ENCODE data around the gene ERICH3.

ERICH3 gene

GRCh38 chr1:74641876-74642275 is 31.7 kb downstream of the ERICH3 start:
- Histone ChIP-seq H3K27me3 (ENCODE audit: insufficient read depth, low read length, poor library complexity) (no peaks in the 10 kb centered on the region), H3K79me2 (ENCODE audit: control insufficient read depth, insufficient read depth, low read length) (no peaks in the 10 kb centered on the region), H3K4ac (ENCODE audit: low read depth, low read length) (no peak overlapping the region), H2AK5ac (ENCODE audit: low read length) (no peak overlapping the region), H3K56ac (ENCODE audit: low read length) (no peak overlapping the region), H2BK5ac (ENCODE audit: low read length) (no peak overlapping the region), H3K4me2 (ENCODE audit: low read length) (no peak overlapping the region), H3K23ac (ENCODE audit: low read length) (no peak overlapping the region), H3K9ac (ENCODE audit: low read length) (no peak overlapping the region), H3K4me1 (ENCODE audit: control insufficient read depth, low read depth, low read length) (no peaks in the 10 kb centered on the region), H3K18ac (ENCODE audit: low read length) (no peak overlapping the region), H3K79me1 (ENCODE audit: low read length) (no peaks in the 10 kb centered on the region), H4K5ac (ENCODE audit: low read length) (no peak overlapping the region), H3K27ac (ENCODE audit: low read depth, low read length) (no peak overlapping the region), H3K4me3 (ENCODE audit: low read length) (no peak overlapping the region), H3K36me3 (ENCODE audit: control insufficient read depth, insufficient read depth, low read length) (no peaks in the 10 kb centered on the region), H2BK15ac (replicated peaks; ENCODE audit: low read depth) (no peak overlapping the region), H4K8ac (ENCODE audit: low read depth, low read length) (no peak overlapping the region), H2BK120ac (ENCODE audit: low read depth, low read length) (no peak overlapping the region)
- DNase-seq = no peak

- Histone ChIP-seq H3K4ac (ENCODE audit: low read depth, low read length) (no peak overlapping the region), H3K23ac (ENCODE audit: low read length) (no peak overlapping the region), H3K79me2 (ENCODE audit: control insufficient read depth, insufficient read depth, low read length) (no peaks in the 10 kb centered on the region), H2BK120ac (ENCODE audit: low read depth, low read length) (no peak overlapping the region), H3K56ac (ENCODE audit: low read length) (no peak overlapping the region), H4K8ac (ENCODE audit: low read depth, low read length) (no peak overlapping the region), H2BK15ac (replicated peaks; ENCODE audit: low read depth) (no peak overlapping the region), H4K5ac (ENCODE audit: low read length) (no peak overlapping the region), H3K79me1 (ENCODE audit: low read length) (no peaks in the 10 kb centered on the region), H3K9ac (ENCODE audit: low read length) (no peak overlapping the region), H3K36me3 (ENCODE audit: control insufficient read depth, insufficient read depth, low read length) (no peaks in the 10 kb centered on the region), H3K4me3 (ENCODE audit: low read length) (no peak overlapping the region), H3K4me2 (ENCODE audit: low read length) (no peak overlapping the region), H2AK5ac (ENCODE audit: low read length) (no peak overlapping the region), H3K4me1 (ENCODE audit: control insufficient read depth, low read depth, low read length) (no peaks in the 10 kb centered on the region), H3K27me3 (ENCODE audit: insufficient read depth, low read length, poor library complexity) (no peaks in the 10 kb centered on the region), H2BK5ac (ENCODE audit: low read length) (no peak overlapping the region), H3K27ac (ENCODE audit: low read depth, low read length) (no peak overlapping the region), H3K18ac (ENCODE audit: low read length) (no peak overlapping the region)
- WGBS (ENCODE audit: extremely low coverage, insufficient coverage, low lambda C conversion rate) = no CpG with 5 or more reads among the region's 5 CpGs
- DNase-seq = no peak
These were observed 32.4 kb downstream of the ERICH3 start for GRCh38 chr1:74641161-74641560.

GRCh38 chr1:74637296-74637695 is 36.3 kb downstream of the ERICH3 start:
- H3K79me2 ChIP-seq (ENCODE audit: control insufficient read depth, insufficient read depth, low read length) = no peaks in the 10 kb centered on the region
- DNase-seq = peak; percentile 6
- H3K18ac ChIP-seq (ENCODE audit: low read length) = no peak overlapping the region
- no peaks in the 10 kb centered on the region for H3K79me1 ChIP-seq (ENCODE audit: low read length)
- no peak overlapping the region for H3K4me2 ChIP-seq (ENCODE audit: low read length)
- H3K36me3 ChIP-seq (ENCODE audit: control insufficient read depth, insufficient read depth, low read length) = no peaks in the 10 kb centered on the region
- no peak overlapping the region for H3K4ac ChIP-seq (ENCODE audit: low read depth, low read length)
- no peak overlapping the region for H3K9ac ChIP-seq (ENCODE audit: low read length)
- H3K4me3 ChIP-seq (ENCODE audit: low read length) = no peak overlapping the region
- H2AK5ac ChIP-seq (ENCODE audit: low read length) = no peak overlapping the region
- H3K23ac ChIP-seq (ENCODE audit: low read length) = no peak overlapping the region
- no peaks in the 10 kb centered on the region for H3K4me1 ChIP-seq (ENCODE audit: control insufficient read depth, low read depth, low read length)
- H3K56ac ChIP-seq (ENCODE audit: low read length) = no peak overlapping the region
- H3K27ac ChIP-seq (ENCODE audit: low read depth, low read length) = no peak overlapping the region
- no peak overlapping the region for H4K5ac ChIP-seq (ENCODE audit: low read length)
- no peak overlapping the region for H4K8ac ChIP-seq (ENCODE audit: low read depth, low read length)
- no peak overlapping the region for H2BK5ac ChIP-seq (ENCODE audit: low read length)
- no peaks in the 10 kb centered on the region for H3K27me3 ChIP-seq (ENCODE audit: insufficient read depth, low read length, poor library complexity)
- WGBS (ENCODE audit: extremely low coverage, insufficient coverage, low lambda C conversion rate) = no CpG with 5 or more reads among the region's 1 CpG
- H2BK15ac ChIP-seq (replicated peaks; ENCODE audit: low read depth) = no peak overlapping the region
- no peak overlapping the region for H2BK120ac ChIP-seq (ENCODE audit: low read depth, low read length)

GRCh38 chr1:74629283-74629682 is 44.3 kb downstream of the ERICH3 start:
- no peak overlapping the region for H2BK5ac ChIP-seq (ENCODE audit: low read length)
- H3K18ac ChIP-seq (ENCODE audit: low read length) = no peak overlapping the region
- no peak overlapping the region for H4K5ac ChIP-seq (ENCODE audit: low read length)
- H3K27ac ChIP-seq (ENCODE audit: low read depth, low read length) = peak overlapping the region; percentile 2
- H4K8ac ChIP-seq (ENCODE audit: low read depth, low read length) = no peak overlapping the region
- no peaks in the 10 kb centered on the region for H3K79me2 ChIP-seq (ENCODE audit: control insufficient read depth, insufficient read depth, low read length)
- H2BK15ac ChIP-seq (replicated peaks; ENCODE audit: low read depth) = no peak overlapping the region
- peaks cover 3% of the 10 kb centered on the region for H3K4me1 ChIP-seq (ENCODE audit: control insufficient read depth, low read depth, low read length)
- no peak overlapping the region for H3K4ac ChIP-seq (ENCODE audit: low read depth, low read length)
- no peaks in the 10 kb centered on the region for H3K27me3 ChIP-seq (ENCODE audit: insufficient read depth, low read length, poor library complexity)
- no peaks in the 10 kb centered on the region for H3K79me1 ChIP-seq (ENCODE audit: low read length)
- H3K4me2 ChIP-seq (ENCODE audit: low read length) = no peak overlapping the region
- H3K23ac ChIP-seq (ENCODE audit: low read length) = no peak overlapping the region
- no peak overlapping the region for H3K56ac ChIP-seq (ENCODE audit: low read length)
- no peaks in the 10 kb centered on the region for H3K36me3 ChIP-seq (ENCODE audit: control insufficient read depth, insufficient read depth, low read length)
- no peak overlapping the region for H2BK120ac ChIP-seq (ENCODE audit: low read depth, low read length)
- no CpG with 5 or more reads among the region's 2 CpGs for WGBS (ENCODE audit: extremely low coverage, insufficient coverage, low lambda C conversion rate)
- H2AK5ac ChIP-seq (ENCODE audit: low read length) = no peak overlapping the region
- peak; percentile 89 for DNase-seq
- no peak overlapping the region for H3K9ac ChIP-seq (ENCODE audit: low read length)
- H3K4me3 ChIP-seq (ENCODE audit: low read length) = no peak overlapping the region

GRCh38 chr1:74623716-74624115 is 49.9 kb downstream of the ERICH3 start:
- Histone ChIP-seq H3K4me3 (ENCODE audit: low read length) (no peak overlapping the region), H3K56ac (ENCODE audit: low read length) (no peak overlapping the region), H3K18ac (ENCODE audit: low read length) (no peak overlapping the region), H2BK15ac (replicated peaks; ENCODE audit: low read depth) (no peak overlapping the region), H3K79me1 (ENCODE audit: low read length) (no peaks in the 10 kb centered on the region), H3K79me2 (ENCODE audit: control insufficient read depth, insufficient read depth, low read length) (no peaks in the 10 kb centered on the region), H3K4me1 (ENCODE audit: control insufficient read depth, low read depth, low read length) (no peaks in the 10 kb centered on the region), H2BK5ac (ENCODE audit: low read length) (no peak overlapping the region), H3K27ac (ENCODE audit: low read depth, low read length) (no peak overlapping the region), H3K36me3 (ENCODE audit: control insufficient read depth, insufficient read depth, low read length) (no peaks in the 10 kb centered on the region), H3K4ac (ENCODE audit: low read depth, low read length) (no peak overlapping the region), H3K4me2 (ENCODE audit: low read length) (no peak overlapping the region), H2BK120ac (ENCODE audit: low read depth, low read length) (no peak overlapping the region), H3K27me3 (ENCODE audit: insufficient read depth, low read length, poor library complexity) (no peaks in the 10 kb centered on the region), H2AK5ac (ENCODE audit: low read length) (no peak overlapping the region), H4K8ac (ENCODE audit: low read depth, low read length) (no peak overlapping the region), H4K5ac (ENCODE audit: low read length) (no peak overlapping the region), H3K9ac (ENCODE audit: low read length) (no peak overlapping the region), H3K23ac (ENCODE audit: low read length) (no peak overlapping the region)
- DNase-seq = peak; percentile 25
- WGBS (ENCODE audit: extremely low coverage, insufficient coverage, low lambda C conversion rate) = no CpG with 5 or more reads among the region's 2 CpGs

GRCh38 chr1:74620242-74620641 is 53.4 kb downstream of the ERICH3 start:
- Histone ChIP-seq H3K79me2 (ENCODE audit: control insufficient read depth, insufficient read depth, low read length) (no peaks in the 10 kb centered on the region), H3K4ac (ENCODE audit: low read depth, low read length) (no peak overlapping the region), H3K56ac (ENCODE audit: low read length) (no peak overlapping the region), H3K36me3 (ENCODE audit: control insufficient read depth, insufficient read depth, low read length) (no peaks in the 10 kb centered on the region), H2AK5ac (ENCODE audit: low read length) (no peak overlapping the region), H3K4me1 (ENCODE audit: control insufficient read depth, low read depth, low read length) (no peaks in the 10 kb centered on the region), H2BK5ac (ENCODE audit: low read length) (no peak overlapping the region), H3K27me3 (ENCODE audit: insufficient read depth, low read length, poor library complexity) (no peaks in the 10 kb centered on the region), H3K27ac (ENCODE audit: low read depth, low read length) (no peak overlapping the region), H3K79me1 (ENCODE audit: low read length) (no peaks in the 10 kb centered on the region), H4K5ac (ENCODE audit: low read length) (no peak overlapping the region), H3K4me2 (ENCODE audit: low read length) (no peak overlapping the region), H3K18ac (ENCODE audit: low read length) (no peak overlapping the region), H3K4me3 (ENCODE audit: low read length) (no peak overlapping the region), H4K8ac (ENCODE audit: low read depth, low read length) (no peak overlapping the region), H3K9ac (ENCODE audit: low read length) (no peak overlapping the region), H2BK120ac (ENCODE audit: low read depth, low read length) (no peak overlapping the region), H3K23ac (ENCODE audit: low read length) (no peak overlapping the region), H2BK15ac (replicated peaks; ENCODE audit: low read depth) (no peak overlapping the region)
- WGBS (ENCODE audit: extremely low coverage, insufficient coverage, low lambda C conversion rate) = no CpG with 5 or more reads among the region's 3 CpGs
- no peak for DNase-seq

Measured in mesendoderm (in vitro differentiated cells).